OCI-M2 (cell line): ENCODE data around the gene RIMS1.

ENCODE experiments used
- DNase-seq: peaks from one replicate; lab custom pipeline; 2025; ENCODE audit not compliant: unreplicated experiment; lab: John Stamatoyannopoulos, UW

RIMS1 gene

GRCh38 chr6:72218125-72218524 is 331.8 kb downstream of the RIMS1 start:
- DNase-seq, result no peak

- DNase-seq, result no peak
Measured at GRCh38 chr6:72219536-72219935, 333.2 kb downstream of the RIMS1 start.

- no peak for DNase-seq
Measured at GRCh38 chr6:72238021-72238420, 351.7 kb downstream of the RIMS1 start.

GRCh38 chr6:72238900-72239299 is 352.6 kb downstream of the RIMS1 start:
- no peak for DNase-seq

- DNase-seq, result no peak
Measured at GRCh38 chr6:72245565-72245964, 359.2 kb downstream of the RIMS1 start.

GRCh38 chr6:72246926-72247325 is 360.6 kb downstream of the RIMS1 start:
- DNase-seq, result no peak

GRCh38 chr6:72248621-72249020 is 362.3 kb downstream of the RIMS1 start:
- no peak for DNase-seq

- no peak for DNase-seq
Measured at GRCh38 chr6:72250664-72251063, 364.3 kb downstream of the RIMS1 start.

- no peak for DNase-seq
Measured at GRCh38 chr6:72260489-72260888, 374.1 kb downstream of the RIMS1 start.

GRCh38 chr6:72261554-72261953 is 375.2 kb downstream of the RIMS1 start:
- no peak for DNase-seq

GRCh38 chr6:72262254-72262653 is 375.9 kb downstream of the RIMS1 start:
- DNase-seq, result no peak

GRCh38 chr6:72267470-72267869 is 381.1 kb downstream of the RIMS1 start:
- no peak for DNase-seq

GRCh38 chr6:72271531-72271930 is 385.2 kb downstream of the RIMS1 start:
- DNase-seq, result no peak

- no peak for DNase-seq
Measured at GRCh38 chr6:72272958-72273357, 386.6 kb downstream of the RIMS1 start.

- no peak for DNase-seq
Measured at GRCh38 chr6:72275888-72276287, 389.5 kb downstream of the RIMS1 start.

- no peak for DNase-seq
Measured at GRCh38 chr6:72282201-72282600, 395.9 kb downstream of the RIMS1 start.

- no peak for DNase-seq
Measured at GRCh38 chr6:72283571-72283970, 397.2 kb downstream of the RIMS1 start.

- DNase-seq, result no peak
Measured at GRCh38 chr6:72286911-72287311, 400.6 kb downstream of the RIMS1 start.

GRCh38 chr6:72287801-72288200 is 401.5 kb downstream of the RIMS1 start:
- no peak for DNase-seq

GRCh38 chr6:72288592-72288991 is 402.2 kb downstream of the RIMS1 start:
- no peak for DNase-seq

- no peak for DNase-seq
Measured at GRCh38 chr6:72290620-72291019, 404.3 kb downstream of the RIMS1 start.

GRCh38 chr6:72296375-72296774 is 410.0 kb downstream of the RIMS1 start:
- no peak for DNase-seq

- no peak for DNase-seq
Measured at GRCh38 chr6:72305971-72306370, 419.6 kb downstream of the RIMS1 start.
